DMS79 (cell line): ENCODE measurements around the gene RNASE13.

Experiments
- DNase-seq: peaks from one replicate; lab custom pipeline; 2025; lab: John Stamatoyannopoulos, UW

Gene RNASE13, protein sequence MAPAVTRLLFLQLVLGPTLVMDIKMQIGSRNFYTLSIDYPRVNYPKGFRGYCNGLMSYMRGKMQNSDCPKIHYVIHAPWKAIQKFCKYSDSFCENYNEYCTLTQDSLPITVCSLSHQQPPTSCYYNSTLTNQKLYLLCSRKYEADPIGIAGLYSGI

GRCh38 chr14:21034707-21035106 lies at the start of gene RNASE13:
Gene RNASE13, minus strand, starts transcription at chr14:21034807. Its CDS starts 519 bp downstream, at chr14:21034288.
- DNase-seq, result no peak

DNA sequence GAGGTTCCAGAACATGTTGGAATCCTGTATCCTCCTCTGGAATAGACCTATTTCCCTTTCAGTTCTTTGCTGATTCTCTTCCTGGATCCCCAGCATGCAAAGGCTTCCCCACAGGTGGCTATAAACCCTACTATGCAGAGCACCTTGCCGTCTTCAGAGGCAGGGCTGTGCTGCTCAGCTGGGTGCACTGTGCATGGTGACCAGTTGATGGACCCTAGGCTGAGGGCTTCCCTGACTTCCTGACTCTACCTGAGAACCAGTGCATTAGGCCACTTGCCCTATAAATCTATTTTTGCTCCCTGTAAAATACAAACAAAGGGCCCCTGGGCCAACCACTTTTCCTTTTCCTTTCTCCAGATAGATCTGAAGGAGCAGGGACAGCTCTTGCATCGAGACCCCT lies 49.8 kb upstream of the RNASE13 start:
- DNase-seq, result no peak

- DNase-seq, result no peak
Observed at GRCh38 chr14:21083565-21084325, 49.1 kb upstream of the RNASE13 start.

GRCh38 chr14:21081521-21082142 lies 47.0 kb upstream of the RNASE13 start:
- no peak for DNase-seq

DNA sequence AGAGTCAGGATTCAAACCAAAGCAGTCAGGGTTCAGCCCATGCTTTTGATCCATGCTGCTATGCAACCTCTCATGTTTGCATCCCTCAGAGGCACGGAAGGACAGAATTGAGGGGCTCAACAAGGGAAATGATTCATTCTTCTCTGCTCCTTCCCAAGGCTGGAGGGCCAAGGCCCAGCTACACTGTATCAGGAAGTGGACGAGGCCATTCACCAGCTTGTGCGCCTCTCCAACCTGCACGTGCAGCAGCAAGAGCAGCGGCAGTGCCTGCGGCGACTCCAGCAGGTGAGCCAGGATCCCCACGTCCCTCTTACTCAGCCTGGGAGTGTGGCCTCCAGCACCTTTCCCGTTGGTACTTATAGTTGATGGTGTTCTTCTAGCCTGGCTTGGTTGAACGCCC lies 44.1 kb upstream of the RNASE13 start:
- no peak for DNase-seq

DNA sequence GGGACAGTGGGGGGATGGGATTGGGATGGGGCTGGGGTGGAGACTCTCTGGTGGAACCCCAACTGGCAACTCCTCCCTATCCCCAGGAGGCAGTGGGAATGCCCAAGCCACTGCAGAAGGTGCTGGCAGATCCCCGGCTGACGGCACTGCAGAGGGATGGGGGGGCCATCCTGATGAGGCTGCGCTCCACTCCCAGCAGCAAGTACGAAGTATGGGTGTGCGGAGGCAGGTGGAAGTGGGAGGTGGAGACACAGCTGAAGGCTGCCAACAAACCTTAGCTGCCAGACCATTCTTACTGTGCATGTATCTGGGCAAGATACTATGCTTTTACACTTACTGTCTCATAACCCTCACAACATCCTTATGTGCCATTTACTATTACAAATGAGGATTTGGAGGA lies 43.7 kb upstream of the RNASE13 start:
- no peak for DNase-seq

DNA sequence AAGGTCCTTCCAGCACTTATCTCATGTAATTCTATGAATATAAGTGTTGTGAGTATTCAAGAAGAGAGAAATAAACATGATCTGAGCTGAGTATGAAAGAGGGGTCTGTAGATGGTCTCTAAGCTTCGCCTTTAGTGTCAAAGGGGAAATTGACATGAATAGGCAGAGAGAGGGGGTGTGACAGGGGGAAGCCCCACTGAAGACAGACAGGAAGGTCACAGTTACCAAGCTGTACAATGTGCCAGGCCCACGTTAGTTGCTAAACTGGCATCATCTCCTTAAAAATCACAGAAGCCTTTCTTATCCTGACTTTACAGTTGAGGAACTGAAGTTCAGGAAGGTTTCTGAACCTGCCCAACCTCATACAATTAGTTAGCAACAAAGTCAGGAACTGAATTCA lies 43.1 kb upstream of the RNASE13 start:
- DNase-seq, result no peak

- DNase-seq, result no peak
Observed at GRCh38 chr14:21075719-21076437, 41.3 kb upstream of the RNASE13 start.

DNA sequence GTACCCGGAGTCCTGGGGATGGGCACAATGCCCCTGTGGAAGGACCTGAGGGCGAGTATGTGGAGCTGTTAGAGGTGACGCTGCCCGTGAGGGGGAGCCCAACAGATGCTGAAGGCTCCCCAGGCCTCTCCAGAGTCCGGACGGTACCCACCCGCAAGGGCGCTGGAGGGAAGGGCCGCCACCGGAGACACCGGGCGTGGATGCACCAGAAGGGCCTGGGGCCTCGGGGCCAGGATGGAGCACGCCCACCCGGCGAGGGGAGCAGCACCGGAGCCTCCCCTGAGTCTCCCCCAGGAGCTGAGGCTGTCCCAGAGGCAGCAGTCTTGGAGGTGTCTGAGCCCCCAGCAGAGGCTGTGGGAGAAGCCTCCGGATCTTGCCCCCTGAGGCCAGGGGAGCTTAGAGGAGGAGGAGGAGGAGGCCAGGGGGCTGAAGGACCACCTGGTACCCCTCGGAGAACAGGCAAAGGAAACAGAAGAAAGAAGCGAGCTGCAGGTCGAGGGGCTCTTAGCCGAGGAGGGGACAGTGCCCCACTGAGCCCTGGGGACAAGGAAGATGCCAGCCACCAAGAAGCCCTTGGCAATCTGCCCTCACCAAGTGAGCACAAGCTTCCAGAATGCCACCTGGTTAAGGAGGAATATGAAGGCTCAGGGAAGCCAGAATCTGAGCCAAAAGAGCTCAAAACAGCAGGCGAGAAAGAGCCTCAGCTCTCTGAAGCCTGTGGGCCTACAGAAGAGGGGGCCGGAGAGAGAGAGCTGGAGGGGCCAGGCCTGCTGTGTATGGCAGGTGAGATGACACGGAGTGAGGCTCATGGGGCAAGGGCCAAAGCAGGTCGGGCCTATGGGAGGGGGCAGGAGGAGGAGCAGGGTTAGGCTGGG lies 40.0 kb upstream of the RNASE13 start:
- no peak for DNase-seq

- no peak for DNase-seq
Observed at GRCh38 chr14:21073921-21074320, 39.3 kb upstream of the RNASE13 start.

GRCh38 chr14:21072781-21073339 lies 38.3 kb upstream of the RNASE13 start:
- DNase-seq, result no peak

GRCh38 chr14:21072031-21072473 lies 37.4 kb upstream of the RNASE13 start:
- DNase-seq, result no peak

DNA sequence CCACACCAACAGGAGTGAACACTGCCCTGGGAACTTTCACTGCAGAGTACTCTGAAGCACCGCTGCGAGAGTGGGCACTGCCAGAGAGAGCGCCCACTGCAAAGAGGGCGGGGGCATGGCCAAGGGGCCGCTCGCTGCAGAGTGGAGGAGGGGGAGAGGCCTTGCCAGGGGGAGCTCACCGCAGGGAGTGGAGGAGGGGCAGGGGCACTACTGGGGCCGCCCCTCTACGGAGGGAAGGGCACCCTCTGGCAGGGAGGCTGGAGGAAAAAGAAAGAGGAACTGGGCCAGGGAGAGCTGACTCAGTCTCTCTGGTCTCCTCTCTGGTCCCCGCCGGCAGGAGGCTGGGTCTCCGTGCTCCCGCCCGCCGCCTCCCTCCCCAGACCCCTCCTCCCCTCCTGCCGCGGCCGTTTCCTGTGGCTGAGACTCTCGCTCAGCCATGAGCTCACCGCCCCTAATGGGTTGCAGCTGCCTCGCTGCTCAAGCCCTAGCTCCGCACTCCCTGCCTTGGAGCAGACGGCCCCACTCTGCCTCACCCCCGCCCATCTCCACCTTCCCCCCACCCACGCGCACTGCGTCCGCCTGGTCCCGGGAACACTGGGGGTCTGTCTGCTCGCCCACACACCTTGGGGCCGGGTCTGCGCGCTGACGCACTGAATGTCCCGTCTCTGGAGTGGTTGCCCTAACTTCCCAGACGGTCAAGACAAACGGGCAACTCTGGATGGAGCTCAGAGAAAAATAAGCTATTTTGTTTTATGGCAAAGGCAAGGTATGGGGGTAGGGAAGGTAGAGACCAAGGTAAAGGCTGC lies 36.8 kb upstream of the RNASE13 start:
- DNase-seq, result peak; percentile 81

DNA sequence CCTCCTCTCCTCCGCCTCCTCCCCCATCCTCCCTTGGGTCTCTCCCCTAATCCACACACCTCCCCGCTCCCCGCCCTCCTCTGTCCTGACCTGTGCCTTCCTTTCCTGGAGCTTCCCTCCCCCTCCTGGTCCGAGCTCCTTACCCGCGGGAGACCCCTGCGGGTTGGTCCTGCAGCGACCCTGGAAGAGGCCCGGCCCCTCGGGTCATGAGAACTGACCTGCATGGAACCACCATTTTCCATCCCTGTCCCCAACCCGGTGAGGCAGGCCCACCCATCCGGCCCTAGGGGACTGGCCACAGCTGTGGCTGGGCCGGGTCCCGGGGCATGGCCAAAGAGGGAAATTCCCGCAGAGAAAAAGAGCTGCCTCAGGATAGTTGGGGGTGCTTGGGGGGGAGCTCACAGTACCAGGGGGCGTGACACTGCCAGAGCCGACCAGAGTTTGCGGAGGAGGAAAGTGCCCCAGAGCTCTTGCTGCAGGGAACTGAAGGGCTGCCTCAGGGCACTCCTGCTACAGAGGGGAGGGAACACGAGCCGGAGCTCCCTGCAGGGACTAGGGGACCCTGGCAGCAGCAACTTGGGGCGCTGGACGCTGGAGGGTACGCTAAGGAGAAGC lies 36.1 kb upstream of the RNASE13 start:
- DNase-seq, result peak; percentile 62

- DNase-seq, result peak; percentile 61
Observed at GRCh38 chr14:21070083-21070609, 35.5 kb upstream of the RNASE13 start, which contains the start of gene ARHGEF40. Gene ARHGEF40, plus strand, starts transcription at chr14:21070304. Its CDS starts 93 bp downstream, at chr14:21070397.

DNA sequence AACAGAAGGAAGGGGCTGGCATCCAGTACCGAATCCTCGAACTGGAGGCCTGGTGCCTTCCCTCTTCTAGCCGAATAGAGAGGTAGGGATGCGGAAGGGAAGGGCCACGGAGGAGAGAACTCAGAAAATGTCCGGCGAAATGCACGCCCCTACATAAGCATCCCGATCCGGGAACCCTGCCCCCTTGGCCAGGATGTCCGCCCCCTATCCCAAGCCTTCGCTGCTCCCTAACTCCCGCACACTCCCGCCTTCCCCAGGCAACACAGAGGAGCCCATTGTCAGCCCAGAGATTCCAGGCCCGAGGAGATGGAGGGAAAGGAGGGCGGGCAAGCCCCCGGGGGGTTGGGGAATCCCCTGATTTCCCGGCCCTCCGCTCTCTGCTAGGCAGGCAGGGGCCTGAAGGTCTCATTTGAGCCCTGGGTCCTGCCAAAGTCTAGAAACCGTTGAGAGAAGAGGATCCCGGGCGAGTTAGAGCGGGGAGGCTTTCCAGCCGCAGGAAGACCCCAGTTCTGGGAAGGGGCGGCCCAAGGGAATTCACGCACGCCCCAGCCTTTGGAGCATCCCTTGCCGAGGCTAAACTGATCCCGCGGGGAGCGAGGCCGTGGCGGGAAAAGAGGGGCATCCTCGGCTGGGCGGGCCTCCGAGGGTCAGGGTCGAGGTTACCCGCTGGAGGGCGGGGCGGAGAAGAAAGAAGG lies 34.9 kb upstream of the RNASE13 start:
- DNase-seq, result peak; percentile 70

DNA sequence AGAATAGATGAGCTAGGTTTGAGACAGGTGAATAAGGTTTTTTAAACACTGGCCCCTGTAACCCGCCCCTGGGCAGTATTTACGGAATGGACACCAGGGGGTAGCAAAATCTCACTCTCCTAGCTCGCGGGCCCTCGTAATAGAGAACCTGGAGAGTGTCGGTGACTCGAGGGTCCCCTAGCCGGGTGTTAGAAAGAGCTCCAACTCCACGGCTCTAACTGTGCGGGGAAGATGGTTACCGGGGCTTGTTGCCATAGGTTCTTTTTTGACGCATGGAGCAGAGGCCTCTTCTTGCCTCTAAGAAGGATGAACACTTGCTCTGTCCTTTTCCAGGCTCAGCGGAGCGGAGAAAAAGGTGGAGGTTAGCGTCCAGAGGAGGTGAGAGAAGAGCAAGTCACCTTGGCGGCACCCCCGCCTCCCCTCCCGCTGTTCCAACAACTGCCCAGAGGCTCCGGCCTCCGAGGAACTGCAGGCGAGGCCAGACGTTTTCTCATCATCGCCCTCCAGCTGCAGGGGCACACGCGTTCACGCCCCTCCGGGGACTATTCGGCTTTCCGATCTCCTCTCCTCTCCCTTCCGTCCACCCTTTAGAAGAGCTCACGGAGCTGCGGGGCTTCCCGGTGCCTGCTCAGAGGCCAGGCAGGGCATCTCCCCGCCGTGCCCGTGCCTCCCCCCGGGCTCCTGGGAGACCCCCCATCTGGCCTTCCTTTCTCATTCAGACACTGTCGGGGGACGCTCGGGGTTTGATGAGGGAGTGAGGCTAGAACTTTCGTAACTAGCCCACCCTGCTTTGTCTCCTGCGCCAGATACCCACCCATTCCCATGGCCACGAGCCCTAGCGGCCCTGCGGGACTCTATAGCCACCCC lies 34.1 kb upstream of the RNASE13 start:
- peak; percentile 83 for DNase-seq
